SJSA1 (cell line): ENCODE data around the gene SRSF10. TPM values are rescaled to one million over a fixed set of nuclear protein-coding genes. Genes with fewer than 3 reads are reported as not detected.

Experiments used
- DNase-seq, 2 experiments: peaks; one replicate each; pipeline ENCODE4 v3.0.0-alpha.2; 2015 to 2020; ENCODE audit warnings: low spot score in 2 of 2, low read depth in 1 of 2
- H3K27ac ChIP-seq: fragments of 250-450 bp; sonication (Bioruptor Pico); 2 replicates; pipeline ENCODE4 v1.5.1; 2020; ENCODE audit warnings: mild to moderate bottlenecking, moderate library complexity
- H3K27me3 ChIP-seq: fragments of 250-450 bp; sonication (Bioruptor Pico); replicated peaks from 2 replicates; pipeline ENCODE4 v1.5.1; 2020; ENCODE audit warnings: mild to moderate bottlenecking, moderate library complexity
- H3K36me3 ChIP-seq: fragments of 250-450 bp; sonication (Bioruptor Pico); 2 replicates; pipeline ENCODE4 v1.5.1; 2020; ENCODE audit warnings: mild to moderate bottlenecking
- H3K4me1 ChIP-seq: fragments of 250-450 bp; sonication (Bioruptor Pico); replicated peaks from 2 replicates; pipeline ENCODE4 v1.6.1; 2021; ENCODE audit warnings: mild to moderate bottlenecking
- H3K4me3 ChIP-seq: fragments of 250-450 bp; sonication (Bioruptor Pico); 2 replicates; pipeline ENCODE4 v1.5.1; 2020; ENCODE audit warnings: mild to moderate bottlenecking
- H3K9me3 ChIP-seq: fragments of 250-450 bp; sonication (Bioruptor Pico); replicated peaks from 2 replicates; pipeline ENCODE4 v1.5.1; 2020; ENCODE audit warnings: mild to moderate bottlenecking
- total RNA-seq: library from RNA; depleted of rRNA; stranded (reverse); fragments of >200 nt; shearing (Covaris generic); gene quantifications from 2 replicates; pipeline ENCODE4 v1.2.3, GENCODE V29; 2014; rRNA removed

The SRSF10 gene
- total RNA-seq, 1 experiment from 2014 or later = 145 TPM

DNA sequence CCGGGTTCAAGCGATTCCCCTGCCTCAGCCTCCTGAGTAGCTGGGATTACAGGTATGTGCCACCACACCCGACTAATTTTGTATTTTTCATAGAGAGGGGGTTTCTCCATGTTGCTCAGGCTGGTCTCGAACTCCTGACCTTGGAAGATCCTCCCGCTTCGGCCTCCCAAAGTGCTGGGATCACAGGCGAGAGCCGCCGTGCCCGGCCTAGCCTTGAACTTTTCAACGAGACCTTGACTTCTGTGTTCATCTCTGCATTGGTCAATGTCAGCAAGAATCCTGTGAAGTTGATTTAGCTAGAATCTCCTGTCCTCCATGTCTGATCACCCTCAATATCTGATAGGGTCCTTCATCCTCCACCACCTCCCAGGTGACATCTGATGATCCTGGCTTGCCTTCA is 55.5 kb downstream of the SRSF10 start:
- Histone ChIP-seq H3K27ac (no peak overlapping the region), H3K4me3 (no peak overlapping the region), H3K27me3 (no peaks in the 10 kb centered on the region), H3K36me3 (no peaks in the 10 kb centered on the region), H3K9me3 (no peaks in the 10 kb centered on the region), H3K4me1 (peaks cover 6% of the 10 kb centered on the region; the same call in 1 of the 2 replicates)
- no peak for DNase-seq

DNA sequence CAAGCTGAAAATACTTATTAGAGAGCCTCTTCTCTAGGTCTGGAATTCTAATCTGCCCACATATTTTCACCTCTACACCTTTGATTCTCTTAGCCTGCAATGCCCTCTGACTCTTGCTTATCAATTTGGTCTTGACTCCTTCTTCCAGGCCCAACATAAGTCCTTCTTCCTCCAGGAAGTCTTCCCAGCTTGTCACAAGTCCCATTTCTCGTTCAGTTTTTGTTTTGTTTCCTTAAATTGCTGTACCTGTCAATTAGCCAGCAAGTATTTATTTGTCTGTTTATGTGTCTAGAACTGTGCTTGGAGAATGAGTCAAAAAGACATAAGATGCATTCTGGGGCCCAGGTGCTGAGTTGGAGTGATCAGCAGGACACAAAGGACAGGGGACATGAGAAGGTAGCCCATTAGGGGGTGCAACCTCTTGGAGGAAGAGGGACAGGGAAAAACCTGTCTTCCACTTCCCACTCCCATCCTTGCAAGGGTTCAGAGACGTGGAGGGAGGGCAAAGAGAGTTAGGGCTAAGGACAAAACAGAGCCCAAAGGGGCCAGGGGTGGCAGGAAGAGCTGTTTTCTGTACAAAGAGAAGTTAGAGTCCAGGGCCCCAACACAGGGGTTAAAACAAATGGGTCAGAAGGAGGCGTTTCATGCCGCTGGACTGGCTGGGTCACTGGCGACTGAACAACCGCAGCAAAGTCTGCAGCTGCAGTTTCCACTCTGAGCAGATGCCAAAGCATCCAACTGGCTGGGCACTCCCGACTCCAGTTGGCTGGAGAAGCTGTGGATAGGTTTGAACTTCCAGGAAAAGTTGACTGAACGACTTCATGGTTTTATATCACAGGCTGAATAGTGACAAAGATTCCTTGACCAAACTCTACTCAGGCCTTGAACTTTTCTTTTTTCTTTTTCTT is 56.3 kb downstream of the SRSF10 start:
- Histone ChIP-seq H3K9me3 (no peaks in the 10 kb centered on the region), H3K27me3 (no peaks in the 10 kb centered on the region), H3K4me1 (peaks cover 6% of the 10 kb centered on the region; the same call in 1 of the 2 replicates), H3K27ac (no peak overlapping the region), H3K36me3 (no peaks in the 10 kb centered on the region), H3K4me3 (no peak overlapping the region)
- no peak for DNase-seq

DNA sequence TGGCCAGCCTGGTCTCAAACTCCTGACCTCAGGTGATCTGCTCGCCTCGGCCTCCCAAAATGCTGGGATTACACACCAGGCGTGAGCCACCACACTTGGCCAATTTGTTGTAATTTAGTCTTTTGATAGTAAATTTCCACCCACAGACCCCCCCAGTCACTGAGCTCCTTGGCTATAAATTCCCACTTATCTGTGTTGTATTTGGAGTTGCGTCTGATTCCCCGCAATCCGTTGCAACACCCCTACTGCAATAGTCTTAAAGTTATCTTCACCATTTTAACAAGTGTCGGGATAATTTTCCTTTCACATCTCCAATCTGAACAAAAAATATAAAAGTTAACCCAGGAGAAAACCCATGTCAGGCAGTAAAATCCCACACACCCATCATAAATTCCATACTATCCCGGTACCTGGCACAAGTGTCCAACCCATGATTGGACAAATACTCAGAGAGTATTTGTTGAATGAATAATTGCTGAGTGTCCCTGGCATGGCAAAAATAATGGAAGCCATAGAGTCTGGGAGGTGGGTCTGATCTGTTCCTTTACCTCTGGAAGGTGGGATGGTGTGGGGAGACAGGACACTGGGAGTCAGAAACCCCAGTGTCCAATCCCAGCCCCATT is 57.7 kb downstream of the SRSF10 start:
- Histone ChIP-seq H3K4me1 (peaks cover 6% of the 10 kb centered on the region; the same call in 1 of the 2 replicates), H3K27ac (no peak overlapping the region)
- no peak for DNase-seq

DNA sequence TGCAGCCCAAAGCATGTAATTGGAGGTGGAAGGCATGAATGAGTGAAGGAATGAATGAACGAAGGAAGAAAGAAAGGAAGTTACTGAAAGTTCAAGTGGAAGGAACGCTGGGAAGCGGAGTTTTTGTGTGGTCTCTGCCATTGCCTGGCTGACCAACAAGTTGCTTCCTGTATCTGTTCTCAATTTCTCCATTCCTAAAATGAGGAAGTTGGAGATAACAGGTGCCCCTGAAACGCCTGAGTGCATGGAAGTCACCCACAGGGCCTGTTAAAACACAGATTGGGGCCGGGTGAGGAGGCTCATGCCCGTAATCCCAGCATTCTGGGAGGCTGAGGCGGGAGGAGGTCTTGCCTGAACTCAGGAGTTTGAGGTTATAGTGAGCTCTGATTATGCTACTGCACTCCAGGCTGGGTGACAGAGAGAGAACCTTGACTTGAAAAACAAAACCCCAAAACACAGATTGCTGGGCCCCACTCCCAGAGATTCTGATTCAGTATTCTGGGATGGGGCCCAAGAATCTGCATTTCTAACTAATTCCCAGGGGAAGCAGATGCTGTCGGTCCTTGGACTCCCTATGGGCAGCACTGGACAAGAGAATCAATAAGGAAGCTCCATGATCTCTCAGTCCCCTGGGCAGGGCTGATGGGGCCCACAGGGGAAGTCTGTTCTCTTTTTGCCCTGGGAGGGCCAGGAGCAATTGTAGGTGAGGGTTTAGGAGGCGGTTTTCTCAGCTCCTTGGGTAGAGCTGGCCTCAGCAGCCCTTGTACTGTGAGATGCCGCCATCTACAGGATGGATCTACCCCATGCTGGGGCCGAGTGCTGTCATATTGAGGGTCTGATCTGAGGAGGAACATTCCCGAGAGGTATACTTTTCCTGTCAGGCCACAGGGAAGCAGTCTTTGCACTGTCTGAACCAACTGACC is 63.7 kb downstream of the SRSF10 start:
- no peak overlapping the region for H3K27ac ChIP-seq
- H3K9me3 ChIP-seq = no peaks in the 10 kb centered on the region
- H3K4me3 ChIP-seq = no peak overlapping the region
- H3K36me3 ChIP-seq = no peaks in the 10 kb centered on the region
- DNase-seq = peak; percentile 46 to 62
- peaks cover 9% of the 10 kb centered on the region; the same call in 1 of the 2 replicates for H3K4me1 ChIP-seq
- H3K27me3 ChIP-seq = no peaks in the 10 kb centered on the region

More for the DNA sequence above, 57.7 kb downstream of the SRSF10 start:
- H3K4me3 ChIP-seq = no peak overlapping the region
- H3K9me3 ChIP-seq = no peaks in the 10 kb centered on the region
- no peaks in the 10 kb centered on the region for H3K36me3 ChIP-seq
- H3K27me3 ChIP-seq = no peaks in the 10 kb centered on the region

DNA sequence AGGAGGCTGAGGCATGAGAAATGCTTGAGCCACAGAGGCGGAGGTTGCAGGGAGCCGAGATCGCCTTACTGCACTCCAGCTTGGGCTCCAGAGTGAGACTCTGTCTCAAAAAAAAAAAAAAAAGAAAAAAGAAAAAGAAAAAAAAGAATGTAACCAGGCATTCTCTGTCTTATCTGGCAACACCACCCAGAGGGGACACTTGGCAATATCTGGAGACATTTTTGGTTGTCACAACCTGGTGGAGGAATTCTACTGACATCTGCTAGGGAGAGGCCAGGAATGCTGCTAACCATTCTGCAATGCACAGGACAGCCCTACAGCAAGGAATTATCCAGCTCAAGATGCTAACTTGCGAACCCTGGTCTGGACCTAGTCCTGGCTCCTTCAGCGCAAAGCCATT is 64.7 kb downstream of the SRSF10 start:
- no peaks in the 10 kb centered on the region for H3K36me3 ChIP-seq

DNA sequence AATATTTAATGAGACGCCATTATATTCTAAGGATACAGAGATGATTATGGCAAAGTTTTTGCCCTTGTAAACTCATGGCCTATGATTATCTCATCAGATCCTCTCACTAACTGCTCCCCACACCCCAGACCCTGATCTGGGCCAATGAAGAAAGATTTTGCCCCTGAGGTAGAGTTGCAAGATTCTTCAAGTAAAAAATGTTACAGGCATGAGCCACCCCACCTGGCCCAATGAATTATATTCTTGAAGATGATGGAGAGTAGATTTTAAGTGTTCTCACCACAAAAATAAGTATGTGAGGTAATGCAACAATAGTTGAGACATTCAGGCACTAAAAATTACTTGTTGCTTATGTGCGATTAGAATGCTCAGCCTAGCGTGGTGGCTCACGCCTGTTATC is 65.2 kb downstream of the SRSF10 start:
- Histone ChIP-seq H3K9me3 (no peaks in the 10 kb centered on the region), H3K4me1 (peaks cover 6% of the 10 kb centered on the region; the same call in 1 of the 2 replicates), H3K4me3 (no peak overlapping the region), H3K27me3 (no peaks in the 10 kb centered on the region), H3K36me3 (no peaks in the 10 kb centered on the region), H3K27ac (no peak overlapping the region)
- DNase-seq = no peak

More for the DNA sequence above, 64.7 kb downstream of the SRSF10 start:
- no peak for DNase-seq
- Histone ChIP-seq H3K27ac (no peak overlapping the region), H3K27me3 (no peaks in the 10 kb centered on the region), H3K4me3 (no peak overlapping the region), H3K9me3 (no peaks in the 10 kb centered on the region), H3K4me1 (peaks cover 9% of the 10 kb centered on the region; the same call in 1 of the 2 replicates)

Other genes with a start within 250 kb of the SRSF10 start
- 46.0 and 63.4 TPM in 2 replicates for gene ELOA, start 236.9 kb downstream of the SRSF10 start, total RNA-seq
- 105 and 112 TPM in 2 replicates for gene PITHD1, start 201.9 kb downstream of the SRSF10 start, total RNA-seq
- 42.4 and 46.6 TPM in 2 replicates for gene LYPLA2, start 189.2 kb downstream of the SRSF10 start, total RNA-seq
- 31.5 and 55.4 TPM in 2 replicates for gene GALE, start 179.6 kb downstream of the SRSF10 start, total RNA-seq
- 24.0 and 35.9 TPM in 2 replicates for gene HMGCL, start 154.9 kb downstream of the SRSF10 start, total RNA-seq
- gene FUCA1, start 112.0 kb downstream of the SRSF10 start, total RNA-seq = 2.3 and 3.9 TPM in 2 replicates
- 0.08 TPM in 1 of 2 replicates, not detected in the other for gene CNR2, start 67.0 kb downstream of the SRSF10 start, total RNA-seq
- 123 and 145 TPM in 2 replicates for gene PNRC2, start 20.5 kb downstream of the SRSF10 start, total RNA-seq
- 0.03 TPM in 1 of 2 replicates, not detected in the other for gene MYOM3, start 131.8 kb upstream of the SRSF10 start, total RNA-seq
- 1.1 TPM in 1 of 2 replicates, not detected in the other for gene IL22RA1, start 162.8 kb upstream of the SRSF10 start, total RNA-seq
- gene IFNLR1, start 207.0 kb upstream of the SRSF10 start, total RNA-seq = 0.06 TPM in 1 of 2 replicates, not detected in the other